H1 (cell line): ENCODE data around the gene KCNA4. TPM values are rescaled to one million over a fixed set of nuclear protein-coding genes. Genes with fewer than 3 reads are reported as not detected.
"Not testable (repeated sequence)": the region's sequence is repeated elsewhere in the genome, so short reads cannot be mapped to it uniquely, and the experiment has no call there.

ENCODE experiments used
- CTCF ChIA-PET: fragments of 300-600 bp; sonication (Branson Sonifier 250); formaldehyde crosslinking; loops from one replicate; lab custom pipeline; 2021; ENCODE audit not compliant: partially characterized antibody; lab: Charles Lee
- POLR2A ChIA-PET: fragments of 300-600 bp; sonication (Branson Sonifier 250); formaldehyde crosslinking; loops from one replicate; lab custom pipeline; 2021; ENCODE audit warnings: inconsistent platforms; ENCODE audit not compliant: partially characterized antibody; lab: Charles Lee
- DNase-seq, 2 experiments: peaks; one replicate each; pipeline versions ENCODE4 v3.0.0 to v3.0.0-alpha.2; 2010 to 2022; ENCODE audit warnings: low spot score in 2 of 2, low read depth in 1 of 2, mixed read lengths in 1 of 2
- FAIRE-seq: peaks from 2 replicates; lab custom pipeline; 2011; peaks lifted over from hg19 to GRCh38; lab: Jason Lieb, UNC
- H2AFZ ChIP-seq: 2 replicates; pipeline ENCODE4 v1.8.1; 2012; ENCODE audit warnings: low read length, inconsistent platforms
- H2AK5ac ChIP-seq: 2 replicates; pipeline ENCODE4 v1.6.1; 2013; ENCODE audit warnings: low read depth, low read length
- H2BK120ac ChIP-seq: replicated peaks from 2 replicates; pipeline ENCODE3; 2013; ENCODE audit warnings: low read depth, low read length, inconsistent platforms
- H2BK12ac ChIP-seq: 2 replicates; pipeline ENCODE4 v1.6.1; 2013; ENCODE audit warnings: low read depth, low read length
- H2BK15ac ChIP-seq: 2 replicates; pipeline ENCODE4 v1.6.1; 2013; ENCODE audit warnings: low read length
- H2BK20ac ChIP-seq: 2 replicates; pipeline ENCODE4 v1.6.1; 2013; ENCODE audit warnings: low read length
- H2BK5ac ChIP-seq: 2 replicates; pipeline ENCODE4 v1.6.1; 2013; ENCODE audit warnings: low read depth, low read length
- H3K14ac ChIP-seq: 2 replicates; pipeline ENCODE4 v1.6.1; 2013; ENCODE audit warnings: inconsistent platforms; ENCODE audit not compliant: insufficient read length
- H3K18ac ChIP-seq: 2 replicates; pipeline ENCODE4 v1.6.1; 2013; ENCODE audit warnings: low read length; ENCODE audit errors: extremely low read depth
- H3K23ac ChIP-seq: 2 replicates; pipeline ENCODE4 v1.6.1; 2013; ENCODE audit warnings: inconsistent platforms; ENCODE audit not compliant: insufficient read length
- H3K23me2 ChIP-seq: 2 replicates; pipeline ENCODE4 v1.6.1; 2013; ENCODE audit warnings: low read depth, low read length
- H3K27ac ChIP-seq: 2 replicates; pipeline ENCODE4 v1.6.1; 2011; ENCODE audit warnings: low read depth, low read length, inconsistent platforms
- H3K27me3 ChIP-seq, 4 experiments: replicated peaks in 1 of 4; 1 replicate in 1 of 4; 2 replicates in 3 of 4; pipeline versions ENCODE4 v1.6.1 to v1.8.1; 2011 to 2013; ENCODE audit warnings: low read length in 3 of 4, mild to moderate bottlenecking in 3 of 4, inconsistent platforms in 2 of 4, mixed read lengths in 2 of 4, moderate library complexity in 1 of 4; ENCODE audit not compliant: control insufficient read depth in 3 of 4, insufficient read depth in 3 of 4; ENCODE audit errors: extremely low read depth in 1 of 4
- H3K36me3 ChIP-seq, 4 experiments: 2 replicates each; pipeline versions ENCODE4 v1.6.1 to v1.8.1; 2011 to 2013; ENCODE audit warnings: mild to moderate bottlenecking in 4 of 4, low read length in 3 of 4, moderate library complexity in 2 of 4, control low read depth in 1 of 4, inconsistent platforms in 1 of 4; ENCODE audit not compliant: insufficient read depth in 4 of 4, control insufficient read depth in 2 of 4
- H3K4ac ChIP-seq: replicated peaks from 2 replicates; pipeline ENCODE3; 2013; ENCODE audit warnings: low read length, low read depth, mixed read lengths, inconsistent platforms; ENCODE audit not compliant: insufficient read length
- H3K4me1 ChIP-seq, 4 experiments: replicated peaks in 1 of 4; 1 replicate in 1 of 4; 2 replicates in 3 of 4; pipeline versions ENCODE4 v1.6.1 to v1.8.1; 2011 to 2013; ENCODE audit warnings: low read length in 3 of 4, inconsistent platforms in 2 of 4, mixed read lengths in 1 of 4; ENCODE audit not compliant: insufficient read depth in 4 of 4, control insufficient read depth in 3 of 4
- H3K4me2 ChIP-seq, 2 experiments: 2 replicates each; pipeline versions ENCODE4 v1.6.1 to v1.8.1; 2011 to 2013; ENCODE audit warnings: low read depth in 2 of 2, low read length in 2 of 2, control low read depth in 1 of 2, inconsistent platforms in 1 of 2, mild to moderate bottlenecking in 1 of 2; ENCODE audit not compliant: insufficient read depth in 1 of 2
- H3K4me3 ChIP-seq, 4 experiments: fragments of 200-600, 300-600 bp in 1 of 4; sonication (generic), shearing (Covaris generic), sonication (Bioruptor Twin) in 1 of 4; 2 replicates each; pipeline versions ENCODE4 v1.5.1 to v1.8.1; 2011 to 2016; ENCODE audit warnings: low read length in 4 of 4, low read depth in 3 of 4, control low read depth in 2 of 4, inconsistent platforms in 2 of 4, mild to moderate bottlenecking in 2 of 4, mixed read lengths in 1 of 4, moderate library complexity in 1 of 4; ENCODE audit not compliant: insufficient read depth in 2 of 4; ENCODE audit errors: extremely low read depth in 1 of 4
- H3K56ac ChIP-seq: replicated peaks from 2 replicates; pipeline ENCODE3; 2013; ENCODE audit warnings: low read depth, mild to moderate bottlenecking, mixed read lengths, low read length, inconsistent platforms; ENCODE audit not compliant: insufficient read length
- H3K79me1 ChIP-seq: 2 replicates; pipeline ENCODE4 v1.6.1; 2013; ENCODE audit warnings: low read depth, low read length, control low read depth
- H3K79me2 ChIP-seq, 2 experiments: 2 replicates each; pipeline versions ENCODE4 v1.6.1 to v1.8.1; 2012 to 2013; ENCODE audit warnings: low read length in 2 of 2, mild to moderate bottlenecking in 2 of 2, inconsistent platforms in 1 of 2; ENCODE audit not compliant: insufficient read depth in 2 of 2, control insufficient read depth in 1 of 2
- H3K9ac ChIP-seq, 4 experiments: replicated peaks in 1 of 4; 1 replicate in 1 of 4; 2 replicates in 3 of 4; pipeline versions ENCODE4 v1.6.1 to v1.8.1; 2011 to 2013; ENCODE audit warnings: low read depth in 3 of 4, low read length in 3 of 4, control low read depth in 2 of 4, mild to moderate bottlenecking in 2 of 4, moderate library complexity in 2 of 4, inconsistent platforms in 1 of 4; ENCODE audit errors: extremely low read depth in 1 of 4
- H3K9me3 ChIP-seq, 2 experiments: 2 replicates each; pipeline versions ENCODE4 v1.6.1 to v1.8.1; 2012 to 2013; ENCODE audit warnings: mild to moderate bottlenecking in 2 of 2, moderate library complexity in 2 of 2, control low read depth in 1 of 2, inconsistent platforms in 1 of 2, low read depth in 1 of 2, low read length in 1 of 2, mixed read lengths in 1 of 2; ENCODE audit not compliant: insufficient read depth in 2 of 2
- H4K20me1 ChIP-seq, 2 experiments: replicated peaks in 1 of 2; 2 replicates each; pipeline versions ENCODE3 to v1.8.1; 2011 to 2013; ENCODE audit warnings: inconsistent platforms in 2 of 2, low read length in 2 of 2, mild to moderate bottlenecking in 1 of 2; ENCODE audit not compliant: insufficient read depth in 2 of 2, control insufficient read depth in 1 of 2
- H4K5ac ChIP-seq: 2 replicates; pipeline ENCODE4 v1.6.1; 2013; ENCODE audit warnings: low read length, low read depth, mixed read lengths, inconsistent platforms; ENCODE audit not compliant: insufficient read length
- H4K8ac ChIP-seq: 2 replicates; pipeline ENCODE4 v1.8.0; 2013; ENCODE audit warnings: mild to moderate bottlenecking, moderate library complexity, low read length, inconsistent platforms; ENCODE audit not compliant: insufficient read depth; ENCODE audit errors: extremely low read depth
- H4K91ac ChIP-seq: replicated peaks from 2 replicates; pipeline ENCODE3; 2013; ENCODE audit warnings: low read length, mixed read lengths, inconsistent platforms; ENCODE audit not compliant: insufficient read length
- WGBS, 2 experiments: shearing (Covaris generic) in 1 of 2; methylation state at CpG; one replicate each; pipeline versions ENCODE4 v1.1.6 to v1.1.7; 2013 to 2015; ENCODE audit warnings: low lambda C conversion rate in 2 of 2, mixed read lengths in 2 of 2, inconsistent platforms in 1 of 2, low coverage in 1 of 2, missing lambda C conversion rate in 1 of 2; ENCODE audit not compliant: insufficient replicate concordance in 2 of 2, insufficient coverage in 1 of 2, insufficient read length in 1 of 2; ENCODE audit errors: extremely low coverage in 1 of 2, missing lambda C conversion rate in 1 of 2; 5-methylcytosine and 5-hydroxymethylcytosine counted together
- polyA plus RNA-seq, 7 experiments: library from polyadenylated mRNA; depleted of rRNA in 3 of 7; stranded (reverse) in 5 of 7; unstranded in 2 of 7; fragments of >200 nt in 5 of 7; fragments of 200-250 nt in 2 of 7; gene quantifications; 1 replicate in 5 of 7; 2 replicates in 1 of 7; 4 replicates in 1 of 7; pipeline versions ENCODE4 v1.2.1 to v1.2.3, GENCODE V29; 2011 to 2013; ENCODE audit warnings: missing spikeins in 2 of 7, mixed read lengths in 2 of 7
- total RNA-seq: library from RNA; stranded (reverse); fragmentation: NEBNext Ultra II Directional; extraction: Animal tissue kit (Norgen Biotek cat#: 25700); gene quantifications from 2 replicates; pipeline ENCODE4 v1.2.1, GENCODE V29; 2021

KCNA4 gene
- total and polyA plus RNA-seq, 2 of the 8 experiments (the other 6 are each of a cell fraction or from before 2014, with no cell fraction given), result not detected

- H2AFZ ChIP-seq, H3K23ac ChIP-seq, H3K9ac ChIP-seq, H3K79me1 ChIP-seq, H3K18ac ChIP-seq, H2BK5ac ChIP-seq, FAIRE-seq, H3K79me2 ChIP-seq, H2AK5ac ChIP-seq, H3K36me3 ChIP-seq, H2BK15ac ChIP-seq, H2BK120ac ChIP-seq, H3K27me3 ChIP-seq, H4K8ac ChIP-seq, H3K4me3 ChIP-seq, H3K14ac ChIP-seq, DNase-seq, H3K56ac ChIP-seq, H3K4me2 ChIP-seq, H3K23me2 ChIP-seq, H4K5ac ChIP-seq, H4K20me1 ChIP-seq, H3K4ac ChIP-seq, H3K27ac ChIP-seq, H4K91ac ChIP-seq, H3K9me3 ChIP-seq, H2BK20ac ChIP-seq, H3K4me1 ChIP-seq, POLR2A ChIA-PET, H2BK12ac ChIP-seq: not testable (repeated sequence)
- CTCF ChIA-PET, result interaction anchor here (0.7 kb wide), 1 partner anchor 27 kb away, joined by 3 read pairs; no protein-coding TSS in a partner anchor
- WGBS, 2 experiments, result 96% methylated on average over 10 of the region's 10 CpGs; no CpG with 5 or more reads in 1 of the 2 experiments
Observed at GRCh38 chr11:29975580-29975979, 41.2 kb downstream of the KCNA4 start.
